Fibroblast of mammary gland (primary cell): ENCODE results near the gene PACRG.

ENCODE experiments used
- DNase-seq: peaks from one replicate; pipeline ENCODE4 v3.0.0-alpha.2; 2010; ENCODE audit warnings: low read depth
- H3K4me3 ChIP-seq: 2 replicates; pipeline ENCODE4 v1.5.1; 2011; ENCODE audit warnings: low read depth, mild to moderate bottlenecking, low read length, moderate library complexity; ENCODE audit not compliant: control insufficient read depth
- TF ChIP-seq, protein P1 (sequence below): conservative IDR thresholded peaks from 2 replicates; pipeline ENCODE4 v1.5.1; 2011; ENCODE audit warnings: low read depth, low read length, inconsistent platforms; ENCODE audit not compliant: control insufficient read depth, insufficient read depth

Gene PACRG

GRCh38 chr6:163320402-163320801, 592.6 kb downstream of the PACRG start:
- DNase-seq, result no peak
- TF ChIP-seq, protein P1, sequence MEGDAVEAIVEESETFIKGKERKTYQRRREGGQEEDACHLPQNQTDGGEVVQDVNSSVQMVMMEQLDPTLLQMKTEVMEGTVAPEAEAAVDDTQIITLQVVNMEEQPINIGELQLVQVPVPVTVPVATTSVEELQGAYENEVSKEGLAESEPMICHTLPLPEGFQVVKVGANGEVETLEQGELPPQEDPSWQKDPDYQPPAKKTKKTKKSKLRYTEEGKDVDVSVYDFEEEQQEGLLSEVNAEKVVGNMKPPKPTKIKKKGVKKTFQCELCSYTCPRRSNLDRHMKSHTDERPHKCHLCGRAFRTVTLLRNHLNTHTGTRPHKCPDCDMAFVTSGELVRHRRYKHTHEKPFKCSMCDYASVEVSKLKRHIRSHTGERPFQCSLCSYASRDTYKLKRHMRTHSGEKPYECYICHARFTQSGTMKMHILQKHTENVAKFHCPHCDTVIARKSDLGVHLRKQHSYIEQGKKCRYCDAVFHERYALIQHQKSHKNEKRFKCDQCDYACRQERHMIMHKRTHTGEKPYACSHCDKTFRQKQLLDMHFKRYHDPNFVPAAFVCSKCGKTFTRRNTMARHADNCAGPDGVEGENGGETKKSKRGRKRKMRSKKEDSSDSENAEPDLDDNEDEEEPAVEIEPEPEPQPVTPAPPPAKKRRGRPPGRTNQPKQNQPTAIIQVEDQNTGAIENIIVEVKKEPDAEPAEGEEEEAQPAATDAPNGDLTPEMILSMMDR, result no peak
- H3K4me3 ChIP-seq, result no peak overlapping the region

DNA sequence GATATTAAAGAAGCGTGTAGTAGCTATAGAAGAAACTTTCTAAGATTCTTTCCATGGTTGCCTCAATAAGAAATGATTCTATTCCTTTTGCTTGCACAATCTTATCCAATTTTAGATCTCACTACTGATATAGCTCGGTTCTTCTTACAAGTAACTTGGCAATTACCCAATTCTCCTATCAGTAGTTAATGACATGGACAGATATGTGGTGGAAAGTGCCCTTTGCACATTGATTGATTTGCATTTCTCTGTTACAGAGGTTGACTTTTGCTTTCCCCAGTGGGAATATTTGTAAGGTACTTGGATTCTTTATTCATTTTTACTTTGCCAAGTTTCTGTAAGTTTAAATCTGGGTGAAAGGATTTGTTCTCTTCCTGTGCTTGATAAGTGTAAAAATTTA, 593.0 kb downstream of the PACRG start:
- TF ChIP-seq, protein P1, result no peak
- H3K4me3 ChIP-seq, result no peak overlapping the region
- no peak for DNase-seq

GRCh38 chr6:163321717-163322116, 593.9 kb downstream of the PACRG start:
- TF ChIP-seq, protein P1, result no peak

DNA sequence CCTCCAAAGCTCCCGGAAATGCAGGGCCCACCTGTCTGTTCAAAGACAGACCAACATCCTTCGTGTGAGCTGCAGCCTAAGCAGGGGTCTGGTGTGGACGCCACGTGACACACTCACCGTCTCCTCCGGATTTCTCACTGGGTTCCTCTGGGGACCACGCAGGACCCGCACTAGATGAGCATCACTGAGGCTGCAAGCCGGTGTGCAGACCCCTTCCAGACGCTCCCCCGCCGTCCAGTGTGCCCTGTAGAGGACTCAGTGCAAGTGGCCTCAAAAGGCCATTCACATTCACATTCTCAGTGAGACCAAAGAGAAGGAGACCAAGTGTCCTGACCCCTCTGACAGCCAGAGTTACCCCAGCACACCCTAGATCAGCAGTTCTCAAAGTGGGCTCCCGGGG, 595.5 kb downstream of the PACRG start:
- no peak for DNase-seq
- TF ChIP-seq, protein P1, result no peak

More at GRCh38 chr6:163321717-163322116, 593.9 kb downstream of the PACRG start:
- no peak overlapping the region for H3K4me3 ChIP-seq
- DNase-seq, result no peak

DNA sequence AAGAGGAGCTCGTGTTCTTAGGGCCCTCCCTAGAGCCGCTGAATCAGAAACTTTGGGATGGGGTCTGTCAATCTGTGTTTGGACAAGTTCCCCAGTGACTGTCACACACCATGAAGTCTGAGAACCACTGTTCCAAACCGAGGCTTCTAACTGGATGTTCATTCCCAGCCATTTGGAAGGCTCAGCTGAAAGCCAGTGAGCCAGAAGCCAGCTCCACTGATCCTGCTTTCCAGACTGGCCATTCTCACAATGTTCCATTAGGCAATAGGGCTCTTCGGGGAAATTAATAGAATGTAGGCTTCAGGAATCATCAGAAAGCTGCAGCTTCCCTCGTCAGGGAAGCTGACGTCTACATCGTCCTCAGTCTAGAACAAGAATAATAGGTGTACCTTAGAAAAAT, 595.9 kb downstream of the PACRG start:
- TF ChIP-seq, protein P1, result no peak

More for the DNA sequence above, 595.5 kb downstream of the PACRG start:
- H3K4me3 ChIP-seq, result no peak overlapping the region

GRCh38 chr6:163324326-163324687, 596.5 kb downstream of the PACRG start:
- no peak overlapping the region for H3K4me3 ChIP-seq
- TF ChIP-seq, protein P1, result no peak
- DNase-seq, result no peak

More for the DNA sequence above, 595.9 kb downstream of the PACRG start:
- no peak overlapping the region for H3K4me3 ChIP-seq
- no peak for DNase-seq
